MM.1S (cell line): ENCODE results near the gene THAP12.

Experiments
- DNase-seq: peaks from one replicate; pipeline ENCODE4 v3.0.0-alpha.2; 2015
- H2AFZ ChIP-seq: fragments of 300-600 bp; sonication (generic); 2 replicates; pipeline ENCODE4 v1.6.0; 2016; ENCODE audit warnings: antibody characterized with exemption, low read length
- H3F3A ChIP-seq: fragments of 300-600 bp; sonication (generic); 2 replicates; pipeline ENCODE4 v1.6.1; 2016; ENCODE audit warnings: mild to moderate bottlenecking, antibody characterized with exemption, low read length, moderate library complexity, mixed read lengths; ENCODE audit not compliant: insufficient read depth
- H3K27ac ChIP-seq: fragments of 300-600 bp; sonication (generic); 2 replicates; pipeline ENCODE4 v1.5.1; 2016; ENCODE audit warnings: mild to moderate bottlenecking, low read length
- H3K27me3 ChIP-seq: fragments of 300-600 bp; sonication (generic); replicated peaks from 2 replicates; pipeline ENCODE4 v1.6.0; 2016; ENCODE audit warnings: low read length; ENCODE audit not compliant: insufficient read depth
- H3K36me3 ChIP-seq: fragments of 300-600 bp; sonication (generic); replicated peaks from 2 replicates; pipeline ENCODE4 v1.6.1; 2016; ENCODE audit warnings: mild to moderate bottlenecking, low read length, mixed read lengths; ENCODE audit not compliant: insufficient read depth
- H3K4me1 ChIP-seq: fragments of 300-600 bp; sonication (generic); 2 replicates; pipeline ENCODE4 v1.6.1; 2016; ENCODE audit warnings: low read length, mixed read lengths
- H3K4me2 ChIP-seq: fragments of 300-600 bp; sonication (generic); 2 replicates; pipeline ENCODE4 v1.6.0; 2016; ENCODE audit warnings: low read depth, low read length
- H3K4me3 ChIP-seq: fragments of 300-600 bp; sonication (generic); 2 replicates; pipeline ENCODE4 v1.5.1; 2016; ENCODE audit warnings: low read length, mixed read lengths
- H3K79me2 ChIP-seq: fragments of 300-600 bp; sonication (generic); 2 replicates; pipeline ENCODE4 v1.6.1; 2016; ENCODE audit warnings: mixed run types, low read length, mixed read lengths
- H3K9ac ChIP-seq: fragments of 300-600 bp; sonication (generic); 2 replicates; pipeline ENCODE4 v1.6.1; 2016; ENCODE audit warnings: low read length, mixed read lengths
- H3K9me2 ChIP-seq: fragments of 300-600 bp; sonication (generic); replicated peaks from 2 replicates; pipeline ENCODE4 v1.6.1; 2016; ENCODE audit warnings: mild to moderate bottlenecking, low read length, mixed read lengths; ENCODE audit not compliant: insufficient read depth
- H3K9me3 ChIP-seq: fragments of 300-600 bp; sonication (generic); replicated peaks from 2 replicates; pipeline ENCODE4 v1.6.1; 2016; ENCODE audit warnings: mild to moderate bottlenecking, low read length, mixed read lengths; ENCODE audit not compliant: insufficient read depth
- H4K20me1 ChIP-seq: fragments of 300-600 bp; sonication (generic); 2 replicates; pipeline ENCODE4 v1.6.1; 2016; ENCODE audit warnings: mild to moderate bottlenecking, low read length, moderate library complexity, mixed read lengths; ENCODE audit not compliant: insufficient read depth
- EZH2 ChIP-seq: fragments of 300-600 bp; sonication (generic); optimal IDR thresholded peaks from 2 replicates; pipeline ENCODE3; 2017; ENCODE audit warnings: low read depth, mild to moderate bottlenecking, antibody characterized with exemption, low read length, mixed read lengths
- EZH2phosphoT487 ChIP-seq: fragments of 300-600 bp; sonication (generic); IDR thresholded peaks from 2 replicates; pipeline ENCODE4 v1.6.1; 2018; ENCODE audit warnings: antibody characterized with exemption, low read length
- TF ChIP-seq, protein P1 (sequence below): fragments of 300-600 bp; sonication (generic); IDR thresholded peaks from 2 replicates; pipeline ENCODE4 v1.5.1; 2016; ENCODE audit warnings: antibody characterized with exemption, low read length, mixed read lengths

Gene THAP12

DNA sequence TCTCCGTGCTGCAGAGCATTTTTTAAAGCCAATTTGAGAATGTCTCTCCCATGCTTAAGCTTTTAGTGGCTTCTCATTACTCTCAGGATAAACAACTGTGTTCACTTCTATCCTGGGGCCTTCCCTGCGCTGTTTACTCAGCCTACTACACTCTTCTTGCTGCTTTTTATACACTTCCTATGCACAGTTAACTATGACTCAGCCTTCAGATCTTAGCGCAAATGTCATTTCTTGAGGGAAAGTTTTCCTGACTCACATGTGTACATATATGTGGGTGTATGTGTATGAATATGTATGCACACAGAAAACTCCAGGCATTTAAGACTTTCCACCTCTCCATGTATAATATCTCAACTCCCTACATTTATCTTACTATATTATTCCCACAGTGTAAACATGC lies 9.8 kb downstream of the THAP12 start:
- DNase-seq: no peak
- Histone ChIP-seq H3K4me1 (peaks cover 5% of the 10 kb centered on the region; the same call in 1 of the 2 replicates), H3K27me3 (no peaks in the 10 kb centered on the region), H3K36me3 (no peaks in the 10 kb centered on the region), H3F3A (no peaks in the 10 kb centered on the region), H4K20me1 (peaks cover 36% of the 10 kb centered on the region), H3K9ac (no peak overlapping the region), H3K4me2 (no peak overlapping the region), H3K4me3 (no peak overlapping the region), H2AFZ (no peak overlapping the region), H3K9me2 (no peaks in the 10 kb centered on the region), H3K27ac (no peak overlapping the region), H3K9me3 (no peaks in the 10 kb centered on the region), H3K79me2 (peaks cover 98% of the 10 kb centered on the region)
- TF ChIP-seq EZH2 (no peak), EZH2phosphoT487 (no peak)
- TF ChIP-seq, protein P1, sequence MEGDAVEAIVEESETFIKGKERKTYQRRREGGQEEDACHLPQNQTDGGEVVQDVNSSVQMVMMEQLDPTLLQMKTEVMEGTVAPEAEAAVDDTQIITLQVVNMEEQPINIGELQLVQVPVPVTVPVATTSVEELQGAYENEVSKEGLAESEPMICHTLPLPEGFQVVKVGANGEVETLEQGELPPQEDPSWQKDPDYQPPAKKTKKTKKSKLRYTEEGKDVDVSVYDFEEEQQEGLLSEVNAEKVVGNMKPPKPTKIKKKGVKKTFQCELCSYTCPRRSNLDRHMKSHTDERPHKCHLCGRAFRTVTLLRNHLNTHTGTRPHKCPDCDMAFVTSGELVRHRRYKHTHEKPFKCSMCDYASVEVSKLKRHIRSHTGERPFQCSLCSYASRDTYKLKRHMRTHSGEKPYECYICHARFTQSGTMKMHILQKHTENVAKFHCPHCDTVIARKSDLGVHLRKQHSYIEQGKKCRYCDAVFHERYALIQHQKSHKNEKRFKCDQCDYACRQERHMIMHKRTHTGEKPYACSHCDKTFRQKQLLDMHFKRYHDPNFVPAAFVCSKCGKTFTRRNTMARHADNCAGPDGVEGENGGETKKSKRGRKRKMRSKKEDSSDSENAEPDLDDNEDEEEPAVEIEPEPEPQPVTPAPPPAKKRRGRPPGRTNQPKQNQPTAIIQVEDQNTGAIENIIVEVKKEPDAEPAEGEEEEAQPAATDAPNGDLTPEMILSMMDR: no peak

DNA sequence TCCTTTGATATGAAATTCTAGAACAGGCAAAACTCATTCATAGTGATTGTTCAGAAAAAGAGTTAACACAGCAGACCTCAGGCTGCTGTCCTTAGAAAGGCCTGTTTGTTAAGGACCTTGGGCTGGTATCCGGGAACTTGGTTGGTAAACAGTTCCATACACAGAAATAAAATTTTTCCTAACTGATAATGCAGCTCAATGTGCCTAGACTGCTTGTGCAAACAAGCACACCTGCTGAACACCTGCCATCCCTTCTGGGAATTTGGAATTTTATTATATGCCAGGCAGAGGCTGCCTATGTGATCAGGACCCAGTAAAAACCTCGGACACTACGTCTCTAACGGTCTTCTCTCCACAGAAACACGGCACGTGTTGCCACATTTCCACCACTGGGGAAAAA lies 11.5 kb downstream of the THAP12 start:
- Histone ChIP-seq H3K36me3 (no peaks in the 10 kb centered on the region), H3K27ac (no peak overlapping the region), H3K9ac (no peak overlapping the region), H3K4me1 (peaks cover 5% of the 10 kb centered on the region; the same call in 1 of the 2 replicates), H3K9me2 (no peaks in the 10 kb centered on the region), H3K27me3 (no peaks in the 10 kb centered on the region), H3K4me3 (no peak overlapping the region), H3K9me3 (no peaks in the 10 kb centered on the region), H4K20me1 (peaks cover 23% of the 10 kb centered on the region; the same call in 1 of the 2 replicates), H3K79me2 (peaks cover 98% of the 10 kb centered on the region), H3K4me2 (no peak overlapping the region), H2AFZ (no peak overlapping the region), H3F3A (no peaks in the 10 kb centered on the region)
- no peak for DNase-seq
- no peak for TF ChIP-seq EZH2phosphoT487
- TF ChIP-seq, protein P1: no peak
- TF ChIP-seq EZH2: no peak

DNA sequence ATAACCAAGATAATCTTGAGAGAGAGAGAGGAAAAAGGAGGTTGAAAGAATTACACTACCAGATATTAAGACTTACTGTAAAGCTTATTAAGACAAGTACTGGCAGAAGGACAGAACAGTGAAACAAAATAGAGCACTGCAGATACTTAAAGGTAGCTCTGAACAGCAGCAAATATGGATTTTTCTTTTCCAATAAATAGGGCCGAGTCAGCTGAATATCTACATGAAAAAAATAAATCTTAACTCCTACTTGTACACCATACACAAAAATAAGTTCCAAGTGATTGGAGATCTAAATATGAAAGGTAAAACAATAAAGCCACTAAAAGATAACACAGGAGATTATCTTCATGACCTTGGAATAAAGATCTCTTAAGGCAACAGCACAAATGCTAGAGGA lies 12.4 kb downstream of the THAP12 start:
- no peaks in the 10 kb centered on the region; the same call in 1 of the 2 replicates for H3K36me3 ChIP-seq
- H3K9ac ChIP-seq: no peak overlapping the region
- H2AFZ ChIP-seq: no peak overlapping the region
- no peak overlapping the region for H3K4me2 ChIP-seq
- H4K20me1 ChIP-seq: peaks cover 17% of the 10 kb centered on the region; the same call in 1 of the 2 replicates
- H3K9me3 ChIP-seq: no peaks in the 10 kb centered on the region
- TF ChIP-seq EZH2phosphoT487 (no peak), EZH2 (no peak)
- TF ChIP-seq, protein P1: no peak
- DNase-seq: no peak
- H3K9me2 ChIP-seq: no peaks in the 10 kb centered on the region
- H3K27me3 ChIP-seq: no peaks in the 10 kb centered on the region
- H3F3A ChIP-seq: no peaks in the 10 kb centered on the region
- no peak overlapping the region for H3K27ac ChIP-seq
- H3K4me3 ChIP-seq: no peak overlapping the region
- peaks cover 5% of the 10 kb centered on the region; the same call in 1 of the 2 replicates for H3K4me1 ChIP-seq
- H3K79me2 ChIP-seq: peaks cover 98% of the 10 kb centered on the region
